Heart left ventricle (tissue), 16 donors: ENCODE results near the gene NFIB. TPM values are rescaled to one million over a fixed set of nuclear protein-coding genes. Genes with fewer than 3 reads are reported as not detected.

ENCODE experiments used
- ATAC-seq, 4 donors: fragments of 200-7000 bp; cut with Tn5 transposase; one replicate each; pipeline ENCODE4 v1.9.1; 2020 to 2022; ENCODE audit warnings: moderate library complexity in 4 of 4, mild to moderate bottlenecking in 3 of 4, moderate number of reproducible peaks in 1 of 4
- DNase-seq, 5 donors: peaks; one replicate each; pipeline ENCODE4 v3.0.0-alpha.2; 2020
- H3K27ac ChIP-seq, 12 donors: fragments of 200-600 bp; sonication (generic) in 4 of 12; one replicate each; pipeline versions ENCODE4 v1.5.0 to v1.8.0; 2016 to 2022; ENCODE audit warnings: mild to moderate bottlenecking in 2 of 12
- H3K27me3 ChIP-seq, 9 donors: fragments of 200-600 bp; sonication (generic) in 2 of 9; one replicate each; pipeline versions ENCODE4 v1.5.1 to v1.8.0; 2016 to 2022; ENCODE audit warnings: mild to moderate bottlenecking in 3 of 9
- H3K36me3 ChIP-seq, 9 donors: fragments of 200-600 bp; sonication (generic) in 2 of 9; one replicate each; pipeline versions ENCODE4 v1.5.0 to v1.8.0; 2018 to 2022; ENCODE audit warnings: mild to moderate bottlenecking in 2 of 9
- H3K4me1 ChIP-seq, 12 donors: fragments of 200-600 bp; sonication (generic) in 4 of 12; one replicate each; pipeline versions ENCODE4 v1.5.0 to v1.8.0; 2016 to 2022; ENCODE audit warnings: mild to moderate bottlenecking in 3 of 12
- H3K4me3 ChIP-seq, 12 donors: fragments of 200-600 bp; sonication (generic) in 4 of 12; one replicate each; pipeline versions ENCODE4 v1.5.0 to v1.8.0; 2017 to 2022; ENCODE audit warnings: mild to moderate bottlenecking in 9 of 12, moderate library complexity in 4 of 12
- H3K9me3 ChIP-seq, 12 donors: fragments of 200-600 bp; sonication (generic) in 4 of 12; one replicate each; pipeline versions ENCODE4 v1.5.0 to v1.8.0; 2016 to 2022; ENCODE audit warnings: mild to moderate bottlenecking in 1 of 12
- POLR2A ChIP-seq, 2 donors: fragments of 450-650 bp; IDR thresholded peaks; one replicate each; pipeline ENCODE4 v1.6.1; 2017; ENCODE audit warnings: antibody characterized with exemption in 2 of 2, mild to moderate bottlenecking in 2 of 2, moderate library complexity in 2 of 2
- WGBS, 4 donors: extraction: QIAGEN DNeasy Blood & Tissue Kit in 2 of 4; methylation state at CpG; one replicate each; pipeline versions ENCODE4 v1.1.5 to v1.1.7; 2013 to 2018; 5-methylcytosine and 5-hydroxymethylcytosine counted together
- intact Hi-C, 10 donors: fragments of 100-400 bp; cut with DNase I; formaldehyde crosslinking; loops; one replicate each; pipeline versions ENCODE4 v1.11.1 to v1.14.2; 2022
- polyA plus RNA-seq, 2 donors: library from polyadenylated mRNA; stranded (reverse); fragments of 200-250 nt; gene quantifications; one replicate each; pipeline ENCODE4 v1.2.3, GENCODE V29; 2013
- total RNA-seq, 9 donors: library from RNA; depleted of rRNA in 2 of 9; stranded (reverse); fragments of >200 nt in 2 of 9; fragmentation: NEBNext Ultra II Directional in 3 of 9; extraction: Animal tissue kit (Norgen Biotek cat#: 25700) in 3 of 9; gene quantifications; one replicate each; pipeline versions ENCODE4 v1.1.0 to v1.2.4, GENCODE V29; 2016 to 2023
- TF ChIP-seq, protein P1 (sequence below), 12 donors: fragments of 200-600 bp; sonication (generic) in 4 of 12; IDR thresholded peaks; one replicate each; pipeline versions ENCODE4 v1.5.0 to v1.8.0; 2018 to 2022; ENCODE audit warnings: antibody characterized with exemption in 12 of 12, mild to moderate bottlenecking in 5 of 12
- donor health status: ischemic (EF 13 %, LVEDD 7.1; RV severe dilation, severe dysfunction).
- donor health status: healthy with polysubstance abuse.
- donor health status: DM: no; HTN: yes; CAD: no.
- donor health status: DM: no; HTN: no; CAD: no.
- donor health status: ischemic (EF 25% LVEDD 6.9; RV normal size, moderate dysfunction).
- donor health status: ischemic (EF 25% LVEDD 5.7; RV mildly dilated, moderate dysfunction).
- donor health status: healthy.
- donor health status: DM: yes; HTN: yes; CAD: no.
- donor health status: ischemic (EF 35%, LVEDD 5.7; RV mildly dilated, moderate dysfunction).
- donor health status: nonischemic (EF 11% LVEDD 7.7; RV severe dilation, severe dysfunction).
- donor health status: DM: yes; HTN: yes; CAD: no.
- donor health status: PGD.
- donor health status: ischemic (EF 29% LVEDD 5.4; RV normal size, mild dysfunction).
- donor health status: nonischemic (EF 23%, LVEDD 6.1; RV moderate dilation, normal function).

Gene NFIB
- total and polyA plus RNA-seq, 11 donors = 24.5 to 148 (median 98.2) TPM

DNA sequence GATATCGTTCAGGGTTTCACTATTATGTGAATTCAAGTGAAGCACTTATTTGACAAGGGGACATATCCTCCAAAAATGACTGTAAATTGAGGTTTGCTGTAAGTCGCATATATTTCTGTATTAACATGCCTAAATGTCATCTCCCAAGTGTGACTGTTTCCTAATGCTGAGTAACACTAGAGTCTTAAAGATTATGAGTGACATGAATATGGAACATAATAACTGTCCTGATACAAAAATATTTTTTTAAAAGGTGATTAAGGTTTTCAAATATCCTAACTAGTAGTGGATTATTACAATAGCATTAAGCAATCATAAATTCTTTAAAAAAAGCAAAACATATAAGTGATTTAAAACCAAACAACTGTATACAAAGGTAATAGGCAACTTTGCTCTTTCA is 3.6 kb downstream of the NFIB start:
- ATAC-seq = no peak
- H3K4me3 ChIP-seq = peak overlapping the region; percentile 5 to 90 (median 82)
- peak overlapping the region; percentile 51 to 100 (median 96) for H3K27ac ChIP-seq
- H3K4me1 ChIP-seq = peaks cover 0 to 52% (median 37%) of the 10 kb centered on the region in 12 donors
- no peak for DNase-seq
- intact Hi-C loops = loop anchor here in 6 of 10 donors (5.0 to 10.0 kb wide), 12 partner anchors 33 to 746 kb away; no protein-coding TSS in a partner anchor
- peaks cover 0 to 20% (median 0%) of the 10 kb centered on the region in 9 donors for H3K36me3 ChIP-seq
- TF ChIP-seq, protein P1, sequence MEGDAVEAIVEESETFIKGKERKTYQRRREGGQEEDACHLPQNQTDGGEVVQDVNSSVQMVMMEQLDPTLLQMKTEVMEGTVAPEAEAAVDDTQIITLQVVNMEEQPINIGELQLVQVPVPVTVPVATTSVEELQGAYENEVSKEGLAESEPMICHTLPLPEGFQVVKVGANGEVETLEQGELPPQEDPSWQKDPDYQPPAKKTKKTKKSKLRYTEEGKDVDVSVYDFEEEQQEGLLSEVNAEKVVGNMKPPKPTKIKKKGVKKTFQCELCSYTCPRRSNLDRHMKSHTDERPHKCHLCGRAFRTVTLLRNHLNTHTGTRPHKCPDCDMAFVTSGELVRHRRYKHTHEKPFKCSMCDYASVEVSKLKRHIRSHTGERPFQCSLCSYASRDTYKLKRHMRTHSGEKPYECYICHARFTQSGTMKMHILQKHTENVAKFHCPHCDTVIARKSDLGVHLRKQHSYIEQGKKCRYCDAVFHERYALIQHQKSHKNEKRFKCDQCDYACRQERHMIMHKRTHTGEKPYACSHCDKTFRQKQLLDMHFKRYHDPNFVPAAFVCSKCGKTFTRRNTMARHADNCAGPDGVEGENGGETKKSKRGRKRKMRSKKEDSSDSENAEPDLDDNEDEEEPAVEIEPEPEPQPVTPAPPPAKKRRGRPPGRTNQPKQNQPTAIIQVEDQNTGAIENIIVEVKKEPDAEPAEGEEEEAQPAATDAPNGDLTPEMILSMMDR (IDR thresholded peaks at IDR 0.05) = no peak
- TF ChIP-seq POLR2A (IDR thresholded peaks at IDR 0.05) = no peak
- H3K9me3 ChIP-seq = no peaks in the 10 kb centered on the region
- peaks cover 0 to 35% (median 0%) of the 10 kb centered on the region in 9 donors for H3K27me3 ChIP-seq
- WGBS, 4 donors = 3 to 12% (median 8%) methylated on average over 2 of the region's 2 CpGs

DNA sequence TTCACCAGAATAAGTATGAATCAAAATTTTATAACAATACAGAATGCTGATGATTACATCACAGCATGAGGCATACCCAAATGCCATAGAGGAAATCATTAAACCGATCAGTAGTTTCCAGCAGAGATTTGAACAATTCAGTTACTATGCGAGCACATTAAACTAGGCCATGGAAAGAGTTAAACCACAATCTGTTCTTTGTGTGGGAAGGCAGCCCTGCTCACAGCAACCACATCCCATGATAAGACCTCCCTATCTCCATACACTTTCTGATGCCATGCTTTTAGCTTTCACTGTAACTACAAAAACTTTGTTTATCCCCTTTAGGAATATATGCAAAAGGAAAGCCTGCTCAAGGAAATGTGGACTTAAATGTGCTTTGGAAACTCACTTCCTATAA is 4.5 kb downstream of the NFIB start:
- peak; percentile 11 to 38 (median 25) for ATAC-seq
- WGBS, 4 donors = 4 to 11% (median 6%) methylated on average over 2 of the region's 2 CpGs
- no peak for TF ChIP-seq POLR2A (IDR thresholded peaks at IDR 0.05)
- TF ChIP-seq, protein P1 (IDR thresholded peaks at IDR 0.05) = no peak
- DNase-seq = no peak
- intact Hi-C loops = loop anchor here in 7 of 10 donors (5.0 to 10.0 kb wide), 7 partner anchors 37 to 277 kb away; no protein-coding TSS in a partner anchor
- Histone ChIP-seq H3K4me3 (peak overlapping the region; percentile 5 to 90 (median 80)), H3K27ac (peak overlapping the region; percentile 51 to 100 (median 80)), H3K36me3 (peaks cover 0 to 29% (median 0%) of the 10 kb centered on the region in 9 donors), H3K9me3 (no peaks in the 10 kb centered on the region), H3K4me1 (peaks cover 0 to 59% (median 44%) of the 10 kb centered on the region in 12 donors), H3K27me3 (peaks cover 0 to 29% (median 0%) of the 10 kb centered on the region in 9 donors)

DNA sequence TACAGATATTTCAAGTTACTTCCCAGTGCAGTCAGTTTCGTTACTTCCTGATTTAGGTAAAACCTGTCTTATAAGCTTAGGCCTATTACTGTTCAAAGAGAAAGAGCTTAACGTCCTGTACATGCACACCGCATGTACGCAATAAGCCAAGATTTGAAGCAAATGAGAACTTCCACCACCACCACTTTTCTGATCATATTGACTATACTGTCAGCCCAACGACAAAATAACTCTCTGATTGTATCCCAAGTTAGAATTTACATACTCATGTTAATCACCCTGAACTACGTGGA is 5.1 kb downstream of the NFIB start:
- intact Hi-C loops = loop anchor here in 7 of 10 donors (5.0 to 10.0 kb wide), 7 partner anchors 36 to 276 kb away; no protein-coding TSS in a partner anchor
- H3K4me3 ChIP-seq = peak overlapping the region in 10 of 12 donors; percentile 4 to 90 (median 80)
- WGBS, 4 donors = 9 to 32% (median 19%) methylated on average over 6 of the region's 6 CpGs
- ATAC-seq = no peak
- peak overlapping the region in 11 of 12 donors; percentile 51 to 100 (median 68) for H3K27ac ChIP-seq
- H3K4me1 ChIP-seq = peaks cover 0 to 63% (median 49%) of the 10 kb centered on the region in 12 donors
- no peak for DNase-seq
- no peaks in the 10 kb centered on the region for H3K9me3 ChIP-seq
- H3K27me3 ChIP-seq = peaks cover 0 to 27% (median 0%) of the 10 kb centered on the region in 9 donors
- H3K36me3 ChIP-seq = peaks cover 0 to 32% (median 4%) of the 10 kb centered on the region in 9 donors
- TF ChIP-seq, protein P1 (IDR thresholded peaks at IDR 0.05) = no peak
- no peak for TF ChIP-seq POLR2A (IDR thresholded peaks at IDR 0.05)

DNA sequence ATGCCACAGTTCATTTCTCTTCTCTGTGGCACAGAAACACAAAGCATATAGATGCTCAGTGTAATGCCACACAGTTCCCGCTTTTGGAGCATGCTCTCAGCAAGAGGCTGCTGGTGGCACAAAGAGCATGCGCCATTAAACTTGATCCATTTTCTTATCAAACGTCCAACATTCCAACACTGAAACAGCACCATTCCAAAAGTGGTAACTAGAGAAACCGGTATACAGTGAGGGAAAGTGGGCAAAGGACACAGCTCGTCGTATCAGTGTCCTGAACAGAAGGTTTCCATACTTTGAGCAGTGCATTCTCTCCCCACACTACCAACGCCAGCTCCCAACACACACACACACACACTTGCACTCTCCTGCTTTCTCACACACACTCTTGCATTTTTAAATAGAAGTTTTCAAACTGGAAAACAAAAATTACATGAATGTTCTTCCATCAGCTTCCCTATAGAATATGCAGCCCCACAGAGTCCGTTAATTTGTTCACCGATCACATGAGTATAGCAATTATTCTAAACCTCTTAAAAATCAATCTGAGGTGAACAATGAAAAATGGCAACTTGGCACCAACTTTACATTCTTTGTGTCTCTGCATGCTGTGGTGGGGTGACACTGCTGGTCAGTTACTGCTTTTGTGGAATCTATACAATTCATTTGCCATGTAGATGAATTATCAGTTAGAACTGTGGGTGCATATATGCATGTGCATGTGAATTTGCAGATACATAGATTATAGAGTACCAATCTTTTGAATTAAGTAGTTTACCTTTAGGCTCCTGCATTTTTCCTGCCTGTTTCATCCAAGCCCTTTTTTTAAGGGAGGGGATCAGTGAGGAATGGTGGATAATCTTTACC is 5.7 kb downstream of the NFIB start:
- Histone ChIP-seq H3K27ac (peak overlapping the region; percentile 51 to 100 (median 68)), H3K4me1 (peaks cover 0 to 69% (median 53%) of the 10 kb centered on the region in 12 donors)
- intact Hi-C loops = loop anchor here in 7 of 10 donors (5.0 to 10.0 kb wide), 7 partner anchors 36 to 276 kb away; no protein-coding TSS in a partner anchor

More for the DNA sequence above, 5.7 kb downstream of the NFIB start:
- TF ChIP-seq POLR2A (IDR thresholded peaks at IDR 0.05) = no peak
- TF ChIP-seq, protein P1 (IDR thresholded peaks at IDR 0.05) = no peak
- peak overlapping the region in 11 of 12 donors; percentile 4 to 90 (median 80) for H3K4me3 ChIP-seq
- peaks cover 0 to 37% (median 4%) of the 10 kb centered on the region in 9 donors for H3K36me3 ChIP-seq
- WGBS, 4 donors = 20 to 32% (median 28%) methylated on average over 9 of the region's 9 CpGs
- ATAC-seq (peak; percentile 77 to 91 (median 84)), DNase-seq (peak in 4 of 5 donors; percentile 26 to 42 (median 38))
- H3K27me3 ChIP-seq = peaks cover 0 to 22% (median 0%) of the 10 kb centered on the region in 9 donors
- H3K9me3 ChIP-seq = no peaks in the 10 kb centered on the region
